CD4-positive, alpha-beta T cell (primary cell): ENCODE results near the gene TOR1AIP1. TPM values are rescaled to one million over a fixed set of nuclear protein-coding genes. Genes with fewer than 3 reads are reported as not detected.
"Not testable (repeated sequence)": the region's sequence is repeated elsewhere in the genome, so short reads cannot be mapped to it uniquely, and the experiment has no call there.

ENCODE experiments used
- ATAC-seq: fragments of 200-7000 bp; cut with Tn5 transposase; one replicate; pipeline ENCODE4 v1.10.0; 2022; ENCODE audit warnings: mild to moderate bottlenecking; ENCODE audit not compliant: poor library complexity
- CTCF ChIA-PET: fragments of 350-600 bp; sonication (Branson Sonifier 250); formaldehyde crosslinking; loops from one replicate; lab custom pipeline; 2021; ENCODE audit warnings: antibody characterized with exemption, inconsistent platforms; lab: Charles Lee
- POLR2A ChIA-PET: fragments of 350-600 bp; sonication (Branson Sonifier 250); formaldehyde crosslinking; loops from one replicate; lab custom pipeline; 2021; ENCODE audit warnings: antibody characterized with exemption, inconsistent platforms; lab: Charles Lee
- DNase-seq, 14 experiments: peaks; one replicate each; pipeline ENCODE4 v3.0.0-alpha.2; 2013 to 2020; ENCODE audit warnings: mixed read lengths in 2 of 14
- H3K27ac ChIP-seq, 2 donors: one replicate each; pipeline versions ENCODE4 v1.5.1 to v1.7.0; 2013; ENCODE audit warnings: low read length in 2 of 2, low read depth in 1 of 2, mild to moderate bottlenecking in 1 of 2
- H3K27me3 ChIP-seq, 2 experiments: 1 replicate in 1 of 2; 2 replicates in 1 of 2; pipeline versions ENCODE4 v1.6.1 to v1.7.0; 2013; ENCODE audit warnings: low read length in 2 of 2, control low read depth in 1 of 2, mild to moderate bottlenecking in 1 of 2, moderate library complexity in 1 of 2; ENCODE audit not compliant: insufficient read depth in 2 of 2, control insufficient read depth in 1 of 2
- H3K36me3 ChIP-seq: one replicate; pipeline ENCODE4 v1.6.1; 2013; ENCODE audit warnings: low read length, control low read depth; ENCODE audit not compliant: insufficient read depth
- H3K4me1 ChIP-seq: one replicate; pipeline ENCODE4 v1.6.1; 2013; ENCODE audit warnings: low read length, control low read depth; ENCODE audit not compliant: insufficient read depth
- H3K4me3 ChIP-seq: one replicate; pipeline ENCODE4 v1.5.1; 2013; ENCODE audit warnings: mild to moderate bottlenecking, low read length, moderate library complexity
- H3K9me3 ChIP-seq, 2 experiments: 1 replicate in 1 of 2; 2 replicates in 1 of 2; pipeline versions ENCODE4 v1.6.1 to v1.7.0; 2013; ENCODE audit warnings: low read length in 2 of 2, mild to moderate bottlenecking in 2 of 2, control low read depth in 1 of 2, moderate library complexity in 1 of 2; ENCODE audit not compliant: control insufficient read depth in 1 of 2, insufficient read depth in 1 of 2
- H3K27ac Mint-ChIP-seq: one replicate; pipeline ENCODE4 v1.8.0; 2020; ENCODE audit warnings: mixed read lengths
- H3K27me3 Mint-ChIP-seq: one replicate; pipeline ENCODE4 v1.8.0; 2021; ENCODE audit warnings: mixed read lengths
- H3K36me3 Mint-ChIP-seq: one replicate; pipeline ENCODE4 v1.8.0; 2021; ENCODE audit warnings: low read depth, mixed read lengths
- H3K4me1 Mint-ChIP-seq: one replicate; pipeline ENCODE4 v1.8.0; 2021; ENCODE audit warnings: low read depth, mixed read lengths
- H3K4me3 Mint-ChIP-seq: one replicate; pipeline ENCODE4 v1.8.0; 2020; ENCODE audit warnings: mild to moderate bottlenecking, mixed read lengths
- H3K9me3 Mint-ChIP-seq: one replicate; pipeline ENCODE4 v1.8.0; 2020; ENCODE audit warnings: mixed read lengths
- intact Hi-C, 2 experiments: fragments of 100-400 bp; cut with DNase I in 1 of 2; cut with micrococcal nuclease in 1 of 2; formaldehyde crosslinking; loops; one replicate each; pipeline versions ENCODE4 v1.15.1 to v1.9.0; 2023 to 2025; cut with DNase I, micrococcal nuclease
- total RNA-seq, 174 experiments: library from RNA in 2 of 174; stranded (reverse) in 2 of 174; gene quantifications; one replicate each; pipeline ENCODE4 v1.2.3 and lab custom pipeline; 2021 to 2026
- TF ChIP-seq, protein P1 (sequence below): fragments of 200-600 bp; IDR thresholded peaks from one replicate; pipeline ENCODE4 v1.8.0; 2022; ENCODE audit warnings: antibody characterized with exemption, mild to moderate bottlenecking

Gene TOR1AIP1
- total RNA-seq, 2 experiments from 2014 or later = 93.8 to 94.4 TPM

- no peaks in the 10 kb centered on the region for H3K27me3 ChIP-seq
- DNase-seq (no peak), ATAC-seq (no peak)
- TF ChIP-seq, protein P1, sequence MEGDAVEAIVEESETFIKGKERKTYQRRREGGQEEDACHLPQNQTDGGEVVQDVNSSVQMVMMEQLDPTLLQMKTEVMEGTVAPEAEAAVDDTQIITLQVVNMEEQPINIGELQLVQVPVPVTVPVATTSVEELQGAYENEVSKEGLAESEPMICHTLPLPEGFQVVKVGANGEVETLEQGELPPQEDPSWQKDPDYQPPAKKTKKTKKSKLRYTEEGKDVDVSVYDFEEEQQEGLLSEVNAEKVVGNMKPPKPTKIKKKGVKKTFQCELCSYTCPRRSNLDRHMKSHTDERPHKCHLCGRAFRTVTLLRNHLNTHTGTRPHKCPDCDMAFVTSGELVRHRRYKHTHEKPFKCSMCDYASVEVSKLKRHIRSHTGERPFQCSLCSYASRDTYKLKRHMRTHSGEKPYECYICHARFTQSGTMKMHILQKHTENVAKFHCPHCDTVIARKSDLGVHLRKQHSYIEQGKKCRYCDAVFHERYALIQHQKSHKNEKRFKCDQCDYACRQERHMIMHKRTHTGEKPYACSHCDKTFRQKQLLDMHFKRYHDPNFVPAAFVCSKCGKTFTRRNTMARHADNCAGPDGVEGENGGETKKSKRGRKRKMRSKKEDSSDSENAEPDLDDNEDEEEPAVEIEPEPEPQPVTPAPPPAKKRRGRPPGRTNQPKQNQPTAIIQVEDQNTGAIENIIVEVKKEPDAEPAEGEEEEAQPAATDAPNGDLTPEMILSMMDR = no peak
- Mint-ChIP-seq H3K9me3 (no peaks in the 10 kb centered on the region), H3K4me3 (no peak overlapping the region), H3K27me3 (no peaks in the 10 kb centered on the region), H3K4me1 (no peaks in the 10 kb centered on the region), H3K27ac (no peak overlapping the region), H3K36me3 (peaks cover 81% of the 10 kb centered on the region)
- intact Hi-C loops = no loop called here
- no peak overlapping the region for H3K27ac ChIP-seq
- ChIA-PET POLR2A (no interaction called here), CTCF (no interaction called here)
- no peak overlapping the region for H3K4me3 ChIP-seq
- H3K36me3 ChIP-seq = peaks cover 60% of the 10 kb centered on the region
- H3K4me1 ChIP-seq = no peaks in the 10 kb centered on the region
- H3K9me3 ChIP-seq = no peaks in the 10 kb centered on the region
Measured at GRCh38 chr1:179848233-179848632, 33.9 kb upstream of the TOR1AIP1 start.

DNA sequence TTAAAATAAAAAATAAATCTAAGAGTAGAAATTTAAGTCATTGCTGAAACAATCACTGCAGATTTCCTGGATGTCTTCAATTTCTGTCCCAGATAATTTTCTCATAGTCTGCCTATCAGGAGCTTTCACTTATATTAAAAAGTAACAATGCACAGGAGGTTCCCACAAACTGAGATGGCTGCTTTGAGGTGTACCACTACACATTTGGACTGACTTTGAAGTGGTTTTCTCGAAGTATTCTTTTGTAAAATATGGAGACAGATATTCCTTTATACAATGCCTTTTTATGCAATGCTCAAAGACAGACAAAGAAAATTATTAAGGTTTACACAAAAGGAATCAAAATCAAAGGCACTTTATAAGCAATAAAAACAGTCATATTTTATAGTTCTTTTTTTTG, 29.0 kb upstream of the TOR1AIP1 start:
- intact Hi-C loops = no loop called here
- H3K4me3 ChIP-seq = no peak overlapping the region
- no peaks in the 10 kb centered on the region for H3K9me3 ChIP-seq
- ATAC-seq (no peak), DNase-seq (no peak)
- no peaks in the 10 kb centered on the region for H3K27me3 ChIP-seq
- TF ChIP-seq, protein P1 = no peak
- peaks cover 41% of the 10 kb centered on the region for H3K36me3 ChIP-seq
- Mint-ChIP-seq H3K27me3 (no peaks in the 10 kb centered on the region), H3K4me3 (no peak overlapping the region), H3K9me3 (no peaks in the 10 kb centered on the region), H3K27ac (no peak overlapping the region), H3K4me1 (no peaks in the 10 kb centered on the region), H3K36me3 (peaks cover 77% of the 10 kb centered on the region)
- no peak overlapping the region for H3K27ac ChIP-seq
- CTCF ChIA-PET = interaction anchor here (0.7 to 2.0 kb wide), 2 partner anchors 15 to 326 kb away, joined by 3 to 4 read pairs; no protein-coding TSS in a partner anchor
- POLR2A ChIA-PET = interaction anchor here (0.8 to 1.3 kb wide), 2 partner anchors 8 to 15 kb away, joined by 3 read pairs; no protein-coding TSS in a partner anchor
- no peaks in the 10 kb centered on the region for H3K4me1 ChIP-seq

- DNase-seq, CTCF ChIA-PET, H3K4me3 Mint-ChIP-seq, H3K27me3 Mint-ChIP-seq, H3K27me3 ChIP-seq, POLR2A ChIA-PET, H3K4me3 ChIP-seq, H3K27ac Mint-ChIP-seq, intact Hi-C loops, H3K9me3 Mint-ChIP-seq, ATAC-seq, H3K27ac ChIP-seq, H3K9me3 ChIP-seq, H3K4me1 Mint-ChIP-seq, H3K4me1 ChIP-seq: not testable (repeated sequence)
- peaks cover 33% of the 10 kb centered on the region for H3K36me3 ChIP-seq
- peaks cover 69% of the 10 kb centered on the region for H3K36me3 Mint-ChIP-seq
Measured at GRCh38 chr1:179855831-179856230, 26.3 kb upstream of the TOR1AIP1 start.

GRCh38 chr1:179856296-179856695, 25.8 kb upstream of the TOR1AIP1 start:
- intact Hi-C loops = no loop called here
- ChIA-PET POLR2A (interaction anchor here (0.6 kb wide), 1 partner anchor 33 kb away, joined by 3 read pairs; no protein-coding TSS in a partner anchor), CTCF (no interaction called here)
- Histone ChIP-seq H3K27ac (no peak overlapping the region), H3K4me1 (no peaks in the 10 kb centered on the region), H3K9me3 (no peaks in the 10 kb centered on the region), H3K36me3 (peaks cover 31% of the 10 kb centered on the region), H3K27me3 (no peaks in the 10 kb centered on the region), H3K4me3 (no peak overlapping the region)
- no peak for ATAC-seq
- H3K4me1 Mint-ChIP-seq = no peaks in the 10 kb centered on the region
- DNase-seq = no peak
- TF ChIP-seq, protein P1 = no peak
- no peaks in the 10 kb centered on the region for H3K9me3 Mint-ChIP-seq
- H3K36me3 Mint-ChIP-seq = peaks cover 67% of the 10 kb centered on the region
- H3K27me3 Mint-ChIP-seq = no peaks in the 10 kb centered on the region
- no peak overlapping the region for H3K4me3 Mint-ChIP-seq
- H3K27ac Mint-ChIP-seq = no peak overlapping the region
